HL-60/S4 treated with retinoic acid at 250 ng/mL for 4 days and 3 days (cell line): ENCODE measurements around the gene WDR7.

Source experiments
- in situ Hi-C: fragments of 300-500 bp; cut with MboI; formaldehyde crosslinking; loops from 2 replicates; pipeline ENCODE4 v1.7.0; 2022; ENCODE audit warnings: low sequenced_read_pairs

Gene WDR7

GRCh38 chr18:56982766-56983165 is 331.6 kb downstream of the WDR7 start:
- in situ Hi-C loops = no loop called here

- in situ Hi-C loops = no loop called here
Measured at GRCh38 chr18:56983275-56983992, 332.3 kb downstream of the WDR7 start.

- in situ Hi-C loops = no loop called here
Measured at GRCh38 chr18:56984731-56985130, 333.6 kb downstream of the WDR7 start.

- in situ Hi-C loops = no loop called here
Measured at GRCh38 chr18:56986829-56987228, 335.7 kb downstream of the WDR7 start.

GRCh38 chr18:56987236-56987635 is 336.1 kb downstream of the WDR7 start:
- in situ Hi-C loops = no loop called here

- in situ Hi-C loops = no loop called here
Measured at GRCh38 chr18:56988022-56988421, 336.9 kb downstream of the WDR7 start.

GRCh38 chr18:56990678-56991077 is 339.5 kb downstream of the WDR7 start:
- in situ Hi-C loops = no loop called here

- in situ Hi-C loops = no loop called here
Measured at GRCh38 chr18:56992777-56993176, 341.6 kb downstream of the WDR7 start.

- in situ Hi-C loops = no loop called here
Measured at GRCh38 chr18:56995579-56996188, 344.5 kb downstream of the WDR7 start.

- in situ Hi-C loops = no loop called here
Measured at GRCh38 chr18:56997200-56997599, 346.0 kb downstream of the WDR7 start.

- in situ Hi-C loops = no loop called here
Measured at GRCh38 chr18:56999823-57000222, 348.7 kb downstream of the WDR7 start.

- in situ Hi-C loops = no loop called here
Measured at GRCh38 chr18:57002627-57003026, 351.5 kb downstream of the WDR7 start.

GRCh38 chr18:57003342-57003741 is 352.2 kb downstream of the WDR7 start:
- in situ Hi-C loops = no loop called here

GRCh38 chr18:57004366-57005121 is 353.4 kb downstream of the WDR7 start:
- in situ Hi-C loops = no loop called here

GRCh38 chr18:57008001-57008686 is 357.0 kb downstream of the WDR7 start:
- in situ Hi-C loops = no loop called here

GRCh38 chr18:57009844-57010243 is 358.7 kb downstream of the WDR7 start:
- in situ Hi-C loops = no loop called here

- in situ Hi-C loops = no loop called here
Measured at GRCh38 chr18:57014772-57015413, 363.7 kb downstream of the WDR7 start.

GRCh38 chr18:57015451-57015850 is 364.3 kb downstream of the WDR7 start:
- in situ Hi-C loops = no loop called here

- in situ Hi-C loops = no loop called here
Measured at GRCh38 chr18:57018845-57019244, 367.7 kb downstream of the WDR7 start.

GRCh38 chr18:57022716-57023115 is 371.6 kb downstream of the WDR7 start:
- in situ Hi-C loops = no loop called here
